HG03378 (cell line): ENCODE data around the gene ADGRL3.
"Not testable (repeated sequence)": the region's sequence is repeated elsewhere in the genome, so short reads cannot be mapped to it uniquely, and the experiment has no call there.

Source experiments
- ATAC-seq: cut with Tn5 transposase; IDR thresholded peaks from one replicate; pipeline ENCODE4 v1.9.1; 2021; ENCODE audit warnings: mild to moderate bottlenecking, moderate library complexity; ENCODE audit not compliant: unreplicated experiment

ADGRL3 gene

DNA sequence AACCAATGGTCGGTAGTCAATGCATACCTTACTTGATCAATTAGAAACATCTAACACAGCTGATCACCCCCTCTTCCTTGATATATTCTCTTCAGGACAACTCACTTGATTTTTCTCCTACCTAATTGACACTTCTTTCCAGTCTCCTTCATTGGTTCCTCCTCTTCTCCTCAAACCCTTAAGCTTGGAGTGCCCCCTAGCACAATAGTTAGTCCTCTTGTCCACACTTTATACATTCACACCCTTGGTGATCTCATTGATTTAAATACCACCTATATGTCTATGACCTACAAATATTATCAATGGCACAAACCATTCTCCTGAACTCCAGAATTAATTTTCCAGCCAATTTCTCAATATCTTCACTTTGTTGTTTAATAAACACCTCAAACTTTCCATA lies 724.0 kb downstream of the ADGRL3 start:
- no peak for ATAC-seq

DNA sequence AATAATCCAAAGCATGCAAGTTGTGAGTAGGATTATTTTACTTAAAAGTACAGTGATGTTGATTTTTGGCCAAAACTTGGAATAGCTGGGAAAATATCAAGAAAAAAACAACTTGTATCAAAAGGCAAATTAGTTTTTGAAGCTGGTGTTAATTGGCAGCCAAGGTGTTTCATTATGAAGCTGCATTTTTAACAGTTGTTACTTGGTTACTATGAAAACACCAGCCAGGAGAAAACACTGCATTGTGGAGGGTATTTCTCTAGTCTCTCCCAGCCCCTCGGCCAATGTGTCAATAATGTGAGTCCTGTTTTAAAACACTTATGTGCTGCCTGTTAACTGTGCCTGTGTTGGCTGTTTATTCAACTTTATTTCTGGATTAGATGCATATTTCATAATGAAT lies 733.4 kb downstream of the ADGRL3 start:
- no peak for ATAC-seq

DNA sequence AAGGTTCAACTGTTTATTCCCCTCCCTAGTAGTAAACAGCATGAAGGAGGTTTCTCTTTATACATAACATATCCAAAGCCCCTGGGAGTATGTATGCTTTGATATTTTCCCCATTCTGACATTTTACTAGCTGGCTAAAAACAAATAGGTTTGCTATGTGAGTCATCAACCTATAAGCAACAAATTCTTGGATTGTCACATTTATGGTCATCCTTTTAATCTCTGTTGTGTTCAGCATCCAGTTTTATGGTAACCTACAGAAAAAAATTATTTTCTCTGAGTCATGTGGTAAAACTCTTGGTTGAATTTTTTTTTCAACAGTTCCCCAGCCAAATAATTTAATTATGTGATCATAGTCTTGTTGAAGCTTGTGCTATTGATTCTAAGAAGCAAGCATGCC lies 734.1 kb downstream of the ADGRL3 start:
- ATAC-seq: no peak

DNA sequence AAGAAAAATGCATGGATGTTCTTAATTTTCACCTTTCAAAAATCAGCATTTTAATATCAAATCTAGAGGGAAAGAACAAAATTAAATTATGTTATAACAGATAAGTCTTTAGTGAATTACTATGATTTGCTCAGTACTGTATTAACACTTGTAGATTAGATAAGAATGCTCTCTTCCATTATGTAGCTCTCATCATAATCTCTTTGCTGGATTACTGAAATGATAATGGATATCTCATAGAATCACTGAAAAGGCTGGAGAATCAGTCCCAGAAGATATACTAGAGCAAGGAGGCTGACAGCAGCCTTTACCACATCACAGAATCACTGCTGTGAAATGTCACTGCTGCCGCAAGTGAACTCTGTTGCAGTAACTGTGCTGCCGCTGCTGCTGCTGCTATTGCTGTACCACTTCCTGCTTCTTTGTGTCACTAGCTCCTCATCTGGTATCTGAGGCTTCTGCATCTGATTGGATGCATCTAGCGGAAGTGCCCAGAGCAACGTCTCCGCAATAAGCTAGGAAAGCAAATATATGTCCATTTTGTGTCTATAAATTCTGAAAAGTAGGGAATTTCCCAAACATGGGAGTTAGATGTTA lies 738.2 kb downstream of the ADGRL3 start:
- ATAC-seq: no peak

DNA sequence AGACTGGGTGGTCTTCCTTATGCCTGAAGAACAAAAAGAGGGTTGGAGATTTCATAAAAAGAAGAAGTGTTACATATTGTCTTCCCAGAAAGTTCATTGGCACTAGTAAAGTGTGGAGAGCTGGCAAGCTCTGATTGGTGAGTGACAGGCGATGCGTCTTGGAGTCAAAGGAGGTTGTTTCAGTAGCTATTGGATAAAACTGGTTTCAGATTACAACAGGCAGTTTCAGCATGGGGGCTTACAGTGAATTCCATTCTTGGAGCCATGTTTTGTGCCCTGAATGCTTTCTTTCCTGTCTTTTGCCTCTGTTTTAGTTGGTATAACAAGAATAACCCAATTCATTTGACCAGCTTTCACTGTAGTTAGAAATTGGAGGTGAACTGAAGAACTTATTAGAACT lies 750.5 kb downstream of the ADGRL3 start:
- ATAC-seq: no peak

DNA sequence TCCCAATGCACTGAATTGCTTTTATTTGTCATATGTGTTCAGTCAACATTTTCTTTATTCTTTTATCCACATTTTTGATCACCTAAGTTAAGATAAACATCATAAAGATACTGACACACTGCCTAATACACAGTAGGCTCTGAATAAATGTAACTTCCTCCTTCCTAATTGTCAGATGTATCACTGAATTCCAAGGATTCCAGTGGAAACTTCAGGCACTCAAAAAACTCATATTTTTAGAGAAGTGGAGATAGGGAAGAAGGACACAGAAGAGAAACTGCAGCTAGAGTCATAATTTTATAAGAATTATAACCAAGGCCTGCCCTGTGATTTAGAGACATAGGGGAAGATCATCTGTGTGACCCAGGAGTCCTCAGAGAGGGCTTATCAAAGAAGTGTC lies 753.3 kb downstream of the ADGRL3 start:
- ATAC-seq: no peak

DNA sequence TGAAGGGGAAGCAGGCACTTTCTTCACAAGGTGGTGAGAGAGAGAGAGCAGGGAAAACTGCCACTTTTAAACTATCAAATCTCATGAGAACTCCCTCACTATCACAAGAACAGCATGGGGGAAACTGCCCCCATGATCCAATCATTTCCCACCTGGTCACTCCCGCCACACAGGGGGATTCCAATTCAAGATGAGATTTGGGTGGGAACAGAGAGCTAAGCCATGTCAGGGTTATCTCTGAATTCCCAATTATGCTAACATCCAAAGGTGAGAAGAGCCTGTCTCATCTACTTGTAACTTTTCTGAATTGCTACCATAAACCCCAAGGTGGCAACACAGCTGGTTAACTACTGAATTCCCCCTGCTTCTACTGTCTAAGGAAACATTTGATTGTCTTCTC lies 758.5 kb downstream of the ADGRL3 start:
- ATAC-seq: no peak

DNA sequence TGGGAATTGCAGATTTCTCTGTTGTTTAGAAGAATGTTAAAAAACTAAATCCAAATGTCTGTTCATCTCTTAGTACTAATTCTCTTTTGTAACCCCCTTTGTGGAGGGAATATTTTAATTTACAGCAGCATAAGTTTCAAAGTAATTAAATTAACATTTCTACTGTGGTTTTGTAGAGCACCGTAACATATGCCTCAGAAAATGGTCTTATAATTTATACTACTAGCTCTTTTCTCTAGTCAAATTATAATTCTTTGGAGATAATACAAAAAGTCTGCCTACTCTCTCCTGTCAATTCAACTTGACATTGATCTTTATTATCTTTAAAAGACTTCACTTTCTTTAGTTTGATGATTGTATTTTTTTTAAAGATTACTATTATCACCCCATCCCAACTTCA lies 759.0 kb downstream of the ADGRL3 start:
- ATAC-seq: no peak

DNA sequence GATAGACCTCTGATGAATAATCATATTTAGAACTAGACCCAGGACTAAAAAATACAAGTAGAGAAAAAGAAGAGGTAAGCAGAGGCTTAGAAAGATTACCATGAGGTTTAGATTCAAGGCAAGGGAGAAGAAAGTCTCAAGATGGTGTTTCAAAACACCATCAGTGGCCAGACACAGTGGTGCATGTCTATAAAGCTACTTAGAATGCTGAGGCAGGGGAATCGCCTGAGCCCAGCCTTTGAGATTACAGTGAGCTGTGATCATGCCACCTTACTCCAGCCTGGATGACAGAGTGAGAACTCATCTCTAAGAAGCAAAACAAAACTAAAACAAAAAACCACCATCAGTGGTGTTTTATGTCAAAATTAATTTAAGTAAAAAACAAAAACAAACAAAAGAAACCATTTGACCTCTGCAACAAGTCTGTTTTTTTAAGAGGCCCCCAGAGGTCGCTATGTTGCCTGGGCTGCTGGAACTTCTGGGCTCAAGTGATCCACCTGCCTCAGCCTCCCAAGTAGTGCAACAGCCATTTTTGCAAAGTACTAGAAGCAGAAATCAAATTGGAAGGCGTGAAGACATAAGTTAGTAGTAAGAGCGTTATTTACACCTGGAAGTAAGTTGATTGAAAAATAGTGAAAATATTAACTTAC lies 784.3 kb downstream of the ADGRL3 start:
- no peak for ATAC-seq

DNA sequence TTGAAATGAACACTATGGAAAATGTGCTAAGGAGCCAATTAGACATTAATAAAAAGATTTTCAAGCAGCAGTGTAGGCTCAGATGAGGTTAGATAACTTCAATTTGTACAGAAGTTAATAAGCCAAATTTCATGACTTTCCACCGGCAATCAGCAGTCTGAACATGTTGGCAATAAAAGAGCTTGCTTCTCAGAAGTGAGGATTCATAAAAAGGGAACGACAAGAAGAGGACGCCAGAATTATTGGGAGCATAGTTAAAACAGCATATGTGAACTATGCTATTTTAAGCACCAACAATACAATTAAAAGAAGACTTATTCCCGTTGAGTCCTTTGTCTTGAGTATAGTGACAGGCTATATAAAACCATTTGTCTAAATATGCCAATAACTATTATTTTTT lies 785.3 kb downstream of the ADGRL3 start:
- no peak for ATAC-seq

DNA sequence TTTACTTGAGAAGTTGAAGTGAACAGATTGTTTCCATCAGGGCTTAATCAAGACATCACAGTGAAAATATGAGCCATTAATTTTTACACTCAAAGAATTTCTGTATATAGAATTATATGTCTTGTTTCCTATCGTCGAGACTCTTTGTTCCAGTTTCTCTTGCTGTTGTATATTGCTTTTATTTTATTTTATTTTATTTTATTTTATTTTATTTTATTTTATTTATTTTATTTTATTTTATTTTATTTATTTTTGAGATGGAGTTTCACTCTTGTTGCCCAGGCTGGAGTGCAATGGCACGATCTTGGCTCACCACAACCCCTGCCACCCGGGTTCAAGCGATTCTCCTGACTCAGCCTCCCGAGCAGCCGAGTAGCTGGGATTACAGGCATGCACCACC lies 786.8 kb downstream of the ADGRL3 start:
- ATAC-seq: not testable (repeated sequence)

DNA sequence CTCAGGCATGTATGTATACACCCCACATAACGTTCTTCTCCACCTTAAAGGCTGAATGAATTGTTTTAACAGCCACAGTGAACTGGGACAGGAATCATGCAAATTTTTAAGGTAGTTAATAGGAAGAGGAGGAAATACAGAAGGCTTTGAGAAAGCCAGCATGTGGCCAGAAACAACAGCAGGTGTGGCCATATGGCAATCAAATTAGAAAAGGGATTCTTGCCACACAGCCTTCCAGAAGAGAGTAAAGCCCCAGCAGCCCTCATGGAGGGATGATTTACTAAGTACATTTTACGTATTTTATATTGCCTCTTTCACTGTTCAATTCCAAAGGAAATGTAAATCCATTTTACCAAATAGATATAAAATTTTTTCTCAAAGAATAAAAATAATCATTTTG lies 792.2 kb downstream of the ADGRL3 start:
- no peak for ATAC-seq

DNA sequence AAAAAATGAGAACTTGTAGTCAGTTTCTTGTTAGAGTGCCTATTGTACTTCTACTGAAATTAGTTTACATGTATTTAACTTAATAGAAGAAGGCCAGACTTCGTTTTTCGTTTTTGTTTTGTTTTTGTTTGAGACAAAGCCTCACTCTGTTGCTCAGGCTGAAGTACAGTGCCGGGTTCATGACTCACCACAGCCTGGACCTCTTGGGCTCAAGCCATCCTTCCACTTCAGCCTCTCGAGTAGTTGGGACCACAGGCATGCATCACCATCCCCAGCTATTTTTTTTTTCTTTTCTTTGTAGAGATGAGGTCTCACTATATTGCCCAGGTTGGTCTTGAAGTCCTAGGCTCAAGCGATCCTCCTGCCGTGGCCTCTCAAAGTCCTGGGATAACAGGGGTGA lies 793.9 kb downstream of the ADGRL3 start:
- no peak for ATAC-seq

DNA sequence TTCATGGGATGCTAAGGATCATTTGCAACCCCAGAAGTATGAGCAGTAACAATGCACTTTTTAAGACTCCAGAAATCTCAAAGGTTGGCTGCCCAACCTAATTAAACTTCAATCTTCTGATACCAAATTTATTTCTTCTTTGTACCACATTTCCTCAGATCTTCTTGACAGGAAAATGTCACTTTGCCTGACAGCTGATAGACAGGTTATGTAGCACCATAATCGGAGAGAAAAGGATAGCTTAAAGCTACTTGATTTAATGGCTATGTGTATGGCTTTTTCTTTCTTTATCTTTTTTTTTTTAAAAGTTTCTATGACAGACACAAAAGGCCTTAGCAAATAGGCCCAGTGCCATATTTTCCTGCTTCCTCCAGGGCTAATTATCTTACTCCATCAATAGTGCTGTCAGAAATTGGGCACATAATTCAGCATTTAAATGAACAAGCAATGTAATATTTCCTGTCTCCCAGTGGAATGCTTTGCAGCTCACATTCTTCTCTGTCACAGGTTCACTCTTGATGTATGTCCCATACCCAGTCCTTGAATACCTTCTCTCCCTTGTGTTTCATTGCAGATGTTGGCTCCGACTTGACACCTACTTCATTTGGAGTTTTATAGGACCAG lies 795.7 kb downstream of the ADGRL3 start:
- ATAC-seq: no peak

DNA sequence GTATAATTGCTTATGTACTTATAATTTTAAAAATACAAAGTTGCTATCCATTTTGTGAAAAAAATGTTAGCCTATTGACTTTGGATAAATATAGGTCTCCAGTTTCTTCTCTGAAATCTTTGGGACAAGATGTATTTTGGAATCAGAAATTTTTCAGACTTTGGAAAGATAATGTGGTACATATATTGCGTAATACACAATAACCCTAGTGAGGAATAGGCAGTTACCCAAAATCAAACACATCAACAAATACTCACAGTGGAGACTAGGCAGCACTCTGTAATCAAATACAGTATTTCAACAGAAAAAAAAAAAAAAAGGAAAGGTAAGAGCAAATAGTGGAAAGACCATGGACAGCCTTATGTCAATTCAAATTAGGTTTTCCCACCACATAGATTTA lies 796.8 kb downstream of the ADGRL3 start:
- no peak for ATAC-seq

DNA sequence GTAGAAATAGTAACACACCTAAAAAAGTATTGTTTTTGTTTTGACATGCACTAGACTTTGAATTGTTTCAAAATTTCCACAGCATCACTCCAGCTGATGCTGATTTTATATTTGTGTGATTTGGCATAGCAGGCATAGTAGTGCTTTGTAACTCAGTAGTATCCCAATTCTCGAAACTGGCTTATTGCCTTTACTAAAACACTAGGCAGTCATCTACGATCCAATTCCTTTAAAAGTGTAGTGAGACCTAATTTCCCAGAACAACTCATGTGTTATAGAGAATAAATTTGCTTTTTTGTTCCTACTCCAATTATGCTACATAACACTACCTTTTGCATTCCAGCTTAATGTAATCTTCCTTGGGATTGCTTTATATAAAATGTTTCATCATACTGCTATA lies 797.7 kb downstream of the ADGRL3 start:
- no peak for ATAC-seq

DNA sequence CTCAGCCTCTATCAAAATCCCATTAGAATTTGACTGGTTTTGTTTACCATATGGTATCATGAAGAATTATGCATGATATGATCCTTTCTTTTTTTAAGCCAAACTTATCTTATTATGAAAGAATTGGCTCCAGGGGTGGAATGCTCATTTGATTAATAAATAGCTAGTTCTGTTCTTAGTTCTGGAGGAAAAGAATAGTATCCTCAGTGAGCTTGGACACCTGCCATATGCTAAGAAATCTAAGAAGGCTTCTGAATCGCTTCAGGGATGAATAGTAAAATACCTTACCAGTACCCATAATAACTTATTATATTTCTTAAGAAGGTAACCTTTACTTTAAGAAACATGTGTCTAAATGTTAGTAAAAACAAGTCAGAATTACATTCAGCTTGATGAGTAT lies 803.6 kb downstream of the ADGRL3 start:
- ATAC-seq: no peak

DNA sequence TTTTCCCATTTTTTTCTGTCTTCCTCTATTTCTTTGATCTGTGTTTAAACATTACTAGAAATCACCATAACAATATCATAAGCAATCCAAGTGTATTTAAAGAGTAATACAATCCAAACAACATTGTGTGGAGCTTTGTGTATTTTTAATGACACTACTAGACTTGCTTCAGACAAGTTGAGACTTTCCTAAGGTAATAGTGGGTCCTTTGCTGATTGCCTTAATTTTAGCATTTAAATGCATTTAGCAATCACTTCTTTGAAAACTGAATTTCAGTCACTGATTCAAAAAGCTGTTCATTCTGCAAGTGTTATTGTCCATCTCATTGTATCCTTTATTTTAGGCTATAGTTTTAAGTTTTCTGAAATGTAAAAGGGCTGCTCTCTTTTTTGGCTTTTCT lies 804.8 kb downstream of the ADGRL3 start:
- ATAC-seq: no peak

DNA sequence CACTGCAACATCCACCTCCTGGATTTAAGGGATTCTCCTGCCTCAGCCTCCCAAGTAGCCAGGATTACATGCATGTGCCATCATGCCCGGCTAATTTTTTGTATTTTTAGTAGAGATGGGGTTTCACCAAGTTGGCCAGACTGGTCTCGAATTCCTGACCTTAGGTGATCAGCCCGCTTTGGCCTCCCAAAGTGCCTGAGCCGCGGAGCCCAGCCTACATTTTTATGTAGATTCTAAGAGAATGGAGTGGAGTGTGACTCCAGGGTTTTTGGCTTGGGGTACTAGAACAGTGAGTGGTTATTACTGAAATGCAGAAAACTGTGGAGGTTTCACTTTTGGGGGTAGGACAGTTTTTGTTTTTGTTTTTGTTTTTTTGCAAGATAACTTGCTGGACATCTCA lies 806.0 kb downstream of the ADGRL3 start:
- no peak for ATAC-seq

DNA sequence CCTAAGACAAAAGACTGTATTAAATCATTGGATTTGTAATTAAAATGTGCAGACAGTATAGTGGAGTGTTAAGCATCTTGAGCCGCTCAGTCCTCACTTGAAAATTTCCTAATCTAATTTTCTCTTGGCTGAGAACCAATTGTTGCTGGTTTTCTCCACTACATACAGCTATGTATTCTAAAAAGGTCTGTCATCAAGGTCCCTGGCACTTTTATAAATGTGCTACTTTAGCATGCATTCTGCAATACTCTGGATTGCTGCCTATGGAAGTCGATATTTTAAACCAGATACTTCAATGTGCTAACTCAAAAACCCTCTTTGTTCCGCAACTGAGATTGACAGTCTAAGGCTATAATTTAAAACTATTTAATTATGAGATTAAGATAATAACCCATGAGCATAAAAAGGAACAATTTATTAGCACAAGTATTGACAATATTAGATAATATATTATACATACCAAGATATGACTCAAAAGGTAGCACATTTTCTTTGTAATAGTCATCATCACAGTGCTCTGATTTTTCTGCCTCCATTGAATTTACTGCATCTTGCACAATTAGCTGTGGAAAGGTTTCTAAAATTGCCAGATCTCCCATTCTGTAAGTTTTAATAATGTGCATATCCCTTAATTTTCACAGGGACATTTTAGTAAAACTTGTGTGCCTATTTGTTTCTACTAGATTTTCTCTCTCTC lies 815.1 kb downstream of the ADGRL3 start:
- ATAC-seq: no peak

DNA sequence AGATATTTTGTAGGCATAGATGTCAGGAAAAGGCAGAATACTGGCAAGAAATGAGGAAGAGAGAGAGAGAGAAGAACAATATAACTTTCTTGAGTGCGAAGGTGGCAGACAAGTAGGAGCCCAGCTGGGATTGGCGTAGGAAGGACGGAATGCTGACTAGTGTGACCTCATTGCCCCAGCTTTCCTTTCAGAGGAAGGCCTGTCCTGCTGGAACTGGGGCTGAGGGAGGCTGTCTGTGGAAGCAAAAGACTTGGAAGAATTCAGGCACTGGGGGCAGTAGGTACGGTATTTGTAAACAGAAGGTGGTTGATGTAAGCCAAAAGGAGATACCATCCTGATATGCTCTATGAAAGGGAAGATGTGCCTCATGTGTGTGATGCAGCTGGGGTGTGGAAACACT lies 818.4 kb downstream of the ADGRL3 start:
- no peak for ATAC-seq

DNA sequence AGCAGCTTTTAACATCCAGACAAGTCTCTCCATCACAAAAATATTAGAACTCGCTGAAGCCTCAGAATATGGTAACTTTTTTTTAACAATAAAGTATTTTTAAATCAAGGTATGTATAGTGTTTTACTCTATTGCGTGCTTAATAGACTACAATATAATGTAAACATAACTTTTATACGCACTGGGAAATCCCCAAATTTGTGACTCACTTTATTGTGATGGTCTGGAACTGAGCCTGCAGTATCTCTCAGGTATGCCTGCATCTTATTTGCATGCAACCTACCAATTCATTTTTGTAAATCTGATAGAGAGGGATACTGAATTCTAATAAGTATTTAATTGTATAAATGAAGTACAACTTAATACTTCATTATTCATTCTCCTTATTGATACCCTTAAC lies 823.5 kb downstream of the ADGRL3 start:
- no peak for ATAC-seq
